GM19467 (cell line): ENCODE results near the gene DERL3.
"Not testable (repeated sequence)": the region's sequence is repeated elsewhere in the genome, so short reads cannot be mapped to it uniquely, and the experiment has no call there.

Experiments
- ATAC-seq: cut with Tn5 transposase; IDR thresholded peaks from one replicate; pipeline ENCODE4 v1.9.1; 2021; ENCODE audit warnings: mild to moderate bottlenecking, moderate library complexity; ENCODE audit not compliant: unreplicated experiment

Gene DERL3

GRCh38 chr22:23838681-23839468, at the start of gene DERL3:
TSS of gene DERL3 (minus strand) at chr22:23839006. CDS start at chr22:23838987, 19 bp downstream.
- ATAC-seq, result peak; percentile 72

- ATAC-seq, result no peak
Measured at GRCh38 chr22:23884140-23884539, 45.3 kb upstream of the DERL3 start.

- ATAC-seq, result no peak
Measured at GRCh38 chr22:23883658-23884057, 44.9 kb upstream of the DERL3 start.

- ATAC-seq, result no peak
Measured at GRCh38 chr22:23882370-23882769, 43.6 kb upstream of the DERL3 start.

- ATAC-seq, result no peak
Measured at GRCh38 chr22:23878219-23878618, 39.4 kb upstream of the DERL3 start.

GRCh38 chr22:23877566-23877965, 38.8 kb upstream of the DERL3 start:
- ATAC-seq, result no peak

- ATAC-seq, result no peak
Measured at GRCh38 chr22:23875801-23876200, 37.0 kb upstream of the DERL3 start.

GRCh38 chr22:23874871-23875270, 36.1 kb upstream of the DERL3 start:
- ATAC-seq, result no peak

- no peak for ATAC-seq
Measured at GRCh38 chr22:23868580-23868979, 29.8 kb upstream of the DERL3 start.

- not testable (repeated sequence) for ATAC-seq
Measured at GRCh38 chr22:23864499-23865154, 25.8 kb upstream of the DERL3 start.

GRCh38 chr22:23862103-23862502, 23.3 kb upstream of the DERL3 start:
- no peak for ATAC-seq

- not testable (repeated sequence) for ATAC-seq
Measured at GRCh38 chr22:23860187-23860586, 21.4 kb upstream of the DERL3 start.

- ATAC-seq, result no peak
Measured at GRCh38 chr22:23859201-23859600, 20.4 kb upstream of the DERL3 start.

- no peak for ATAC-seq
Measured at GRCh38 chr22:23858484-23858815, 19.6 kb upstream of the DERL3 start.

- ATAC-seq, result peak; percentile 89
Measured at GRCh38 chr22:23857606-23858483, 19.0 kb upstream of the DERL3 start, which contains the start of gene SLC2A11. TSS of gene SLC2A11 (plus strand) at chr22:23857875. CDS start at chr22:23858000, 125 bp downstream.

- ATAC-seq, result peak; percentile 36
Measured at GRCh38 chr22:23856721-23857605, 18.2 kb upstream of the DERL3 start.

GRCh38 chr22:23850136-23850611, 11.4 kb upstream of the DERL3 start:
- ATAC-seq, result peak; percentile 54

- no peak for ATAC-seq
Measured at GRCh38 chr22:23849009-23850006, 10.5 kb upstream of the DERL3 start.
